Kidney glomerular epithelial cell (primary cell): ENCODE data around the gene CREB5.
"Not testable (repeated sequence)": the region's sequence is repeated elsewhere in the genome, so short reads cannot be mapped to it uniquely, and the experiment has no call there.

Source experiments
- DNase-seq: peaks from one replicate; lab custom pipeline; 2025; lab: John Stamatoyannopoulos, UW

The CREB5 gene

DNA sequence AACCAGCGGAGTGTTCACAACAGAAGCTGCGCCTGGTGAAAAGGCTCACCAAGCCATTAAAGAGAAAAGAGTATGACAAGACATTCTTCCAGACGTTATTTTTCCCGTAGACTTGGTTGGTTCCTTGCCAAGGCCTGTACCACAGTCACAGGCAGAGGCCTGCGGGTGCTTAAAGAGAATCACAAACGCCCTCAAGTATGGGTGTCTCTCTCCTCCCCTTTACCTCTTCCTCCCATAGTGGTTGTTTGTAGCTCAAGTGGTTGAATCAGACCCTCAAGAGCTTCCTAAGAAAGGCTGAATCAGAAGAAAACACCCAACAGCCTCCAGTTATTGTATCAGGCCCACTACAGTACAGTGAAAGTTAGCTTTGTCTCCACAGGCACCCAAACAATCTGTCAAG lies 169.0 kb downstream of the CREB5 start:
- DNase-seq: no peak

DNA sequence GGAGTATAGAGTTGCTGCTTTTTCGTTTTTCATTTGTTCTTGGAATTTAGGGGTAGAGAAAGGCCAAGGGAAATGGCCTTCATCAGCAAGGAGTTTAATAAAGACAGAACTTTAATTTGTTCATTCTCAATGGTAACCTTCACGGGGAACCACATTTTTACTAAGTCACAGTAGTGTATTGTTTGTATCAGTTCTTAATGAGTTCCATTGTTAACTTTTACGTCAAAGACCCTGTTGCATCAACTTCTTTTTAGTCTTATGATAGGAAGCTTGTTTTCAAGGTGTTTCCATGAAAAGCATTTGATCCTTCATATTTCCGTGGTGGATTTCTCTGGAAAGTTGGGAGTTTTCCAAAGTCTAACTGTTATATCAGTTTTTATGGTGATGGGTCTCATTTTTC lies 169.9 kb downstream of the CREB5 start:
- no peak for DNase-seq

DNA sequence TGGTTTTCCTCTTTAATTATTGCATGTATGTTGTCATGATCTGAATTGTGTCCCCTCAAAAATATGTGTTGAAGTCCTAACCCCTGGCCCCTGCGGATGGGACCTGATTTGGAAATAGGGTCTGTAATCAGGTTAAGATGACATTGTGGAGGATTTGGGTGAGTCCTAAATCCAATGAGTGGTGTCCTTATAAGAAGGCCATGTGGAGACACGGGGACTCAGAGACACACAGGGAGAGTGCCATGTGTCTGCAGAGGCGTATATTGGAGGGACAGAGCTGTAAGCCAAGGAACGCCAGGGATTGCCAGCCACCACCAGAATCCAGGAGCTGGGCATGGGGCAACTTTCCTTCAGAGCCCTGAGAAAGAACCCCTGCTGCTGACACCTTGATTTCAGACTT lies 171.9 kb downstream of the CREB5 start:
- no peak for DNase-seq

DNA sequence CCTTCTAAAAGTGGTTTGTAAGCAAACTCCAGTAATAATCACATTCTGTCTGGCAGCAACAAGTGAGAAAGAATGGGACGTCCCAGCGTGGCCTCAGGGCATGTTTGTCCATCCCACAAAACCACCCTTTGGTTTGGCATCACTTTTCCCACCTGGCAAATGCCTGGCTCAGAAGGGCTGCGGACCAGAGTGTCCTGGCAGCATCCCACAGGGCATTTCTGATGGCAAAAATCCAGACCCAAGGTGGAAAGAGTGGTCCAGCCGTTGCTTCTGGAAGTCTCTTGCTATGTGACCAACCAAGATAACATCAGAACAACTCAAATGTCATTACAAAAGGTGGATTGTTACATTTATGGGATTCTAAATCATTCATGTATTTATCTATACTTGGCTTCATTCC lies 174.4 kb downstream of the CREB5 start:
- no peak for DNase-seq

DNA sequence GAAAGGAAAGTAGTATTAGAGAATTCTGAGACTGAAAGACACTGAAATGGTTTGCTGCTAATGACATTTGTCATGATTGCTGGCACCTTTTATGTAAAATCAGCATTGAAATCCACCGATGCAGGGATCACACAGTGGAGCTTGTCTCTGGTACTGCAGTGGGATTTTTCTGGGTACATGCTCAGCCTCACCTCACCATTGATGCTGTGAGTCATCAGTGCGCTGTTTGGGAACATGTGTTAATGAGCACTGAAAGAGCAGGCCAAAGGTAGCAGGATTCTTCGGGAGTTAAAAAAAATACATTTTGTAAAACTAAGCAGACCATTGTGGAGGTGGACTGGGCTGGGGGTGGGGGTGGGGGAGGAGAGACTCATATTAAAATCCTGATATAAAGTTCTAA lies 174.9 kb downstream of the CREB5 start:
- DNase-seq: peak; percentile 8

DNA sequence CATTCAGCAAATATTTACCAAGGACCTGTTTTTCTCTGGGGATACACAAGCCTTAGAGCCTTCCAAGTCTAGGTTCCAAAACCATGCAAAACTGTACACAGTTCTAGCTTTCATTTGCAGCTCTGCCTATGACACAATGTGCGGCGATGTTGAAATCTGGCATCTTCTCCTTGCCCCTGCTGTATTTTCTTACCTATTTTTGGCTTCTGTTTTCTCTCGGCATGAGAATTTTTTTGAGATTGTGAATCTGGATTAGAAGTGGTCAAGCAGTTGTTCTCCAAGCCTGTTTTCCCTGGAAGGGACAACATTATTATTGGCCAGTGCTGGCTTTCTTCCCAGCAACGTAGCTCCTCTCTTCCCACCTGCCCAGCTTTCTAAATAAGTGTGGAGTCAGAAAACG lies 176.3 kb downstream of the CREB5 start:
- no peak for DNase-seq

DNA sequence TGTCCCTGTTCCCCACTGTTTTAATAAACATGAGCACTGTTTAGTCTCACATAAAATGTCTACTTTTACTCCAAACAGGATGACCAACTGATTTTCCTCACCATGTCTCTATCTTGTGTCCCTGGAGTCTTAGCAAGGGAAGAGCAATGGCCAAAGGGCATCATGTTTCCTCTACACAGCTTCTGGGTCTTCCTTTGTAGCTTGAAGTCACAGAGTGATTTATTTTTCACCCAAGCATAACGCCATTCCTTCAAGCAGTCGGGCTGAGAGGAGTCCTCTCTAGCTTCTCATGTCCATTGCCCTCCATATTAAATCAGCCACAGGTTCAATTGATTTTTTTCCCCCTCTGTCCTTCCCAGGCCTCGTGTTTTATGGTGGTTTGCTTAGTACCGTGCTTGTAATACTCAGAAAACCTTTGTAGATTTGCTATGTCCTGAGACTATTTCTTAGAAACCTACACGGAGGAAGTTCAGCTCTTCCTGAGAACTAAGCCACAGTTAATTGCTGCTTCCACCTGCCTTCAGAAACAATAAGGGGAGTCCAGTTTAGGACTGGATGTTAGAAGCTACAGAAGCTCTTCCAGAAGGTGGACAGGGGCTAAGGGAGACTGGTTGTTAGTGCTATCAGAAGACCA lies 178.8 kb downstream of the CREB5 start:
- DNase-seq: no peak

DNA sequence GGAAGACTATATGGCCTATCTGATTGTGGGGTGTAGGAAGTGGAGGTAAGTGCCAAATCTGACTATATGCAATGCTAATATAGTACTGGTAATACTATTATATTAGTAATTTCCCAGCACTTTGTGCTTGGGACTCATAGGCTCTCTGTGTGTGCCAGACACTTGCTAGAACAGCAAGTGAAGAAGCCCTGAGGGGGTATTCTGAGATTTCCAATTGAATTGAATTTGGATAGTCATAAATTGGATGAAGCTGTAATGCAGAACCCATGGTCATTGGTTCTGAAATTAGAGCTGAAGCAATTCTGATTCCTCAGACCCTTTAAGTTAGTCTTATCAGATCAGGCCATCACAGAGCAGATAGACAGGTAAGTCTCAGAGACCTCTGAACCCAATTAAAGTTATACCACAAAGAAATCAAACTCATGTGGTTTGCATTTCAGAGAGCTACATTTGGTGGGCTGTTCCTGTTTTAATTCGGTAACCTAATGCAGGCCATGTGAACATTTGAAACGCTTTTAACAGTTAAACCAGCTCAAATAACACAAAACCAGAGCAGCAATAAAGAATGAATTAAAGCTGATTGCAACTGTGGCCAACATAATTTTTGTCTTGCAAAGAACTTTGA lies 179.5 kb downstream of the CREB5 start:
- no peak for DNase-seq

DNA sequence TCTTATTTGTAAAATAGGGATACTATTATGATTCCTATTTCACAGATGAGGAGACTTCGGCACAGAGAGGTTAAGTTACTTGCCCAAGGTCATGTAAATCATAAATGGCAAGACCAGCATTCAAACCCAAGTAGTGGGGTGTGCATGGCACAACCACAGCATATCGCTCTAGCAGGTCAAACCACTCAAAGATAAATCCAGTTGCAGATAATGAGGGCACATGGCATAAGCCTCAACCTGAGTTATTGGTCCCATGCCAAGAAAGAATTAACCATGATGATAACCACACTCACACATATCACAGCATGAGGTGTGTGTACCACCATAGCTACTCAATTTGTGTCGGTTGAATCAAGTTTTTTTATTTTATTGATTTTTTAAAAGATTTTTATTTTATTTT lies 180.5 kb downstream of the CREB5 start:
- DNase-seq: no peak

DNA sequence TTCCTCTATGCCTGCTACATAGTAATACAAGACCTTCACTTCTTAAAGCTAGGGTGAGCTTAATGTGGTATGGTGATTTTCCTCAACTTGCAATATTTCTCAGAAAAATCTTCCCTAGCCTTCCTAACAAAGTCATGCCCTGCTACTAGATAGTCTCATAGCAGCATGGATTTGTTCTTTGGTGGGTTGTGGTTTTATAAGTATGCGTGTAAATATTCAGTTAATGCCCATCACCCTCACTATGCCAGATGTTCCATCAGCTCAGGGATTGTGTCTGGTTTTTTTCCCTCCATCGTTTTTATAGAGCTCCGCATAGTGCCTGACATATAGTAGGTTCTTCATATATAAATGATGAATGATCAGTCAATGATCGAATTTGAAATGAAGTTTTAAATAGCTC lies 182.8 kb downstream of the CREB5 start:
- no peak for DNase-seq

DNA sequence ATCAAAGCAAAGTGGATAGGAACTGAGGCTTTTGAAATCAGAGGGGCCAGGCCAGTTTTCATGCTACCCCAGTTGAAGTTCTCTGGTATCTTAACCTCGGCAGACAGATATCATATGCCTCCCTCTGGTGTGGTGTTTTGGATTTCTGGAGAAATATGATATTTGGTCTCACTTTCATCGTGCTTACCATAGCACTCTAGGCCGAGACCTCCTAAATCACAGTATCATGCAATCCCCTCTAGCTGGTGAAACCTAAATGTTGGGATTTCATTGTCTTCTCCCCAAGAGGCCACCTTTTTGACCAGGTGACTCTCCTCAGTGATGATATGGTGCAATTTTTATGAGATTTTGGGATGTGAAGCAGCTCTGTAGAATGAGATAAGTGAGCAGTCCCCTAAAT lies 183.5 kb downstream of the CREB5 start:
- no peak for DNase-seq

DNA sequence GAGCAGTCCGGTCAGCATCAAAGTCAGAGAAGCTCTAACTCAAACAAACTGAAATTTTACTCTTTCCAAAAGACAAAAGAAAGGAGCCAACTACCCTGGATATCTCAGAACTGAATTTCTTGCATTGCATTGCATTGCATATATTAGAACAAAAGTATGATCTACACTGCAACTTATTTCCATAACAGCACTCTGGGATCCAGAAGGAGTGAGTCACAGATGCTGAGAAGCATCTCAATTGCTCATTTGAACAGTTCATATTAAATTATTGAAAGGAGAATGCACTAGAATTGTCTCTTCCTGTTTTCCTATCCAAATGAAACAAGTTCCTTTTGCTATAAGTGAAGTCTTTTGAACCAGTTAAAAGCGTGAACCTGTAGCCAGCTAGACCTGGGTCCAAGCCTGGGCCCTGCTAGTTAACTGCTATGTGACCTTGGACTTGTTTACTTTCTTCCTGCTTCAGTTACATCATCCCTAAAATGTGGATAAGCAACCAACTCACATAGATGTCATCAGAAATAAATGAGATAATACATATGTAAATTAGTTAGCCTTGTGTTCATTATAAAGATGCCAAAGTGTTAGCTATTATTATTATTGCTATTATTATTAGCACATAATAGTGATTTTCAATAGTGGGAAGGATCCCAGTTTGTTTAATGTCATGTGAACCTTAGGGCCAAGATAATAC lies 184.1 kb downstream of the CREB5 start:
- no peak for DNase-seq

DNA sequence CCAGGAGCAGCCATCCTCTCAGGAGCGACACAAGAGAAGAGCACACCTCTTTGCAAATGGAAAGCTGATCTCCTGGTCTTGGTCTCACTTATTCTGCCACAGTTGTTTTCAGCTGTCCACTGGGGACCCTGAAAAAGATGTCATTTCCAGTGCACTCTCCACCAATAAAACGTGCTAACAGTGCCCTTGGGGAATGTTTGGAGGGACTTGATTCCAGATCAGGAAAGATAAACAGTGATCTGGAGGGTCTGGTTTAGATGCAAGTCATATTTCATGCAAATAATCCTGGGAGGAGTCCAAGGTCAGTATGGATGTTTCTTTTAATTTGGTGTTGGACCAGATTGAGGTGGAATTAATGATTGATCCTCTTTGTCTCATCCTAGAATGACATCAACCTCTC lies 185.0 kb downstream of the CREB5 start:
- DNase-seq: no peak

DNA sequence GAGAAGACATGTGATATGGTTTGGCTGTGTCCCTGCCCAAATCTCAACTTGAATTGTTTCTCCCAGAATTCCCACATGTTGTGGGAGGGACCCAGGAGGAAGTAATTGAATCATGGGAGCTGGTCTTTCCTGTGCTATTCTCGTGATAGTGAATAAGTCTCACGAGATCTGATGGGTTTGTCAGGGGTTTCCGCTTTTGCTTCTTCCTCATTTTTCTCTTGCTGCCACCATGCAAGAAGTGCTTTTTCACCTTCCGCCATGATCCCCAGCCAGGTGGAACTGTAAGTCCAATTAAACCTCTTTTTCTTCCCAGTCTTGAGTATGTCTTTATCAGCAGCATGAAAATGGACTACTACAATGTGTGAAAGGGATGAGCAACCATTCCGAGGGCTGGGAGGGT lies 185.7 kb downstream of the CREB5 start:
- DNase-seq: not testable (repeated sequence)

DNA sequence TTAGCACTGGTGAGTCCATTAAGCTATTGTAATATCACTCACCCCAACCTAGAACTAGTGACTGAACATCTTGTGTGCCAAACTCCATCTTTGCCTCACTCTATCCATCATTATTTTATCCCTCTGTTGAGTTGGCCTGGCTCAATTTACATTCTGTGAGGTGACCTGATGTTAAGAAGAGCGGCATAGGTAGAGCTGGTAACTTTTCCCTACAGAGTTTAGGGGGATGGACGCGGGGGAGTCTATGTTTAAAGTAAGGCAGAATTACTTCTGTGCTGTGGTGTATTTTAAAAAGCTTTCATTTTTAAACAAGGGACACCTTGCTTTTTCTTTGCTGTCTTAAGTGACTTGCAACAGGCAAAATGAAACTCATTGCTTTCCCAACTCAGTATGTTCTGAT lies 186.3 kb downstream of the CREB5 start:
- DNase-seq: no peak

DNA sequence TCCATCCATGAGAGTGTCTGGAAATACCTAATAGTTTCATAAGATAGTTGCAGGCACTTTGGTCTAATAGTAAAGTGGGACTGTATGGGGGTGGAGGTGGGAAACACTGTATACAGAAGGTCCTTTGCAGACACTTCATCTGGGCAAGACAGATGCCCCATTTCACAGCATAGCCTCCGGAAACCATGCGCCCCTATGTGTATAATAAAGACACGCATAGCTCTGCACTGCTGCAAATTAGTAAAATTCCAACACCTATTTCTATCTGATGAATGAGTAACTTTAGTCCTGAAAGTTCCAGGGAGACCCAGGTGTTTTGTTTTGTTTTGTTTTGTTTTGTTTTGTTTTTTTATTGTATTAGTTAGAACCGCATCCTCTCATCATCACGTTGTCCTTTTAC lies 187.1 kb downstream of the CREB5 start:
- no peak for DNase-seq

DNA sequence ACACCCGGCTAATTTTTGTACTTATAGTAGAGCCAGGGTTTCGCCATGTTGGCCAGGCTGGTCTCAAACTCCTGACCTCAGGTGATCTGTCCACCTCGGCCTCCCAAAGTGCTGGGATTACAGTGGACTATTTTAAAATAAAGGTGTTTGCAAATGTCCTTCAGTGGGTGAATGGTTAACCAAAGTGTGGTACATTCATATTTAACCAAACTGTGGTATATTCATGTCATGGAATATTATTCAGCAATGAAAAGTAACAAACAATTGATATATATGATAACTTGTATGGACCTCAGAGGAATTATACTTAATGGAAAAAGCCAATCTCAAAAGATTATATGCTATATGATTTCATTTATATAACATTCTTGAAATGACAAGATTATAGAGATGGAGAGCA lies 190.0 kb downstream of the CREB5 start:
- no peak for DNase-seq

DNA sequence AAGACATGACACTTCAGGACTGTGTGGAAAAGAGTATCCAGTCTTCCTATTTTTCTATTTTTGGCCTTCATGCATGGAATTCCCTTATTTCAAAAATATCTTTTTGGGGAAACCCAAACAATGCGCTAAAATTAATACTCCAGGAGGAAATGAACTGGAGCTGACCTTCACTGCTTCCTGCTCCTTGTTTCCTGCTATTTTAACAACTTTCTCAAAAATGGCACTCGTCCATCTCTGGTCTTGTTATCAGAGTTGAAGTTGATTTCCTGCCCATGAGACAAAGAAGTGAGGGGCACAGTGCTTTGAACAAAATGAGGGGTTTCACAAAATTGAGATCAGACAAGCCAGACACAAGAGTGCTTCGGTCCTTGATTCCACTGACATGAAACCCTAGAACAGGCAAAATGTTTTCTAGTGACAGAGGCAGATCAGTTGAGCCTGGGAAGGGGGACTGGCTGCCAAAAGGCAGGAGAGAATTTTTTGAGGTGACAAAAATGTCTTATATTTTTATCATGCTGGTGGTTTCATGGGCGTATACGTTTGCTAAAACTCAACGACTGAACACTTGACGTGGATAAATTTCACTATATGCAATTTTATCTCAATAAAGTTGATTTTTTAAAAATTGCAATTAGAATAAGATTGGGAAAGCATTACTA lies 193.2 kb downstream of the CREB5 start:
- no peak for DNase-seq

DNA sequence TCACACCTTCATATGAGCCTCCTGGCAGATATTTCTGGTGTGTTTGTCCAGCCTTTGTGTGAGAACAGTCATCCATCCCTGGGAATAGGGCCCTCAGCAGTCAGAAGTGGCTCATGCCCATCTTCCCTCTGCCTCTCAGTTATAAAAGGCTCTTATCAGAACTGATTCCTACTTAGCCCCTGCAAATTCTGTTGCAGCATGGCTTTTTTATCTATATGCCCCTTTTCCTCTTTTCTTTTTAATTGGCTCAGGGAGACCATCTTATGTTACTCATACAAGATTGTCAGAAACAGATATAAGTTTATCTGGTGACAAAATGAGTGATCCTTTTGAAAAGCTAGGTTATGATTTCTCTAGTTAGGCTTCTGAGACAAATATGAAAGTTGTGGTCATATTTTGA lies 194.1 kb downstream of the CREB5 start:
- no peak for DNase-seq

DNA sequence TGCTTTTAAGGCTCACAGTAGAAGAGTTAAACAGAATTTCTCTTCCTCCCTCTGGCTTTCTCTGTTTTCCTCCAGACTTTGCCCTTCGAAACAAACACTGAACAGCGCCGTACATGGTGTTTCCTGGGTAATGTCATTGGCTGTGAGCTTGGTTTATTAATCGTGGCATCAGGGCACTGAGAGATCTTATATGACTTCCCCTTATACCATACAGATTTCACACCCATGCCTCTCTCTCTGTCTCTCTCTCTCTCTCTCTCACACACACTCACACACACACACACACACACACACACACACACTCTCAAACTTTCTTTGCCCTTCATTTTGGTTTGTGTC lies 195.5 kb downstream of the CREB5 start:
- DNase-seq: no peak

DNA sequence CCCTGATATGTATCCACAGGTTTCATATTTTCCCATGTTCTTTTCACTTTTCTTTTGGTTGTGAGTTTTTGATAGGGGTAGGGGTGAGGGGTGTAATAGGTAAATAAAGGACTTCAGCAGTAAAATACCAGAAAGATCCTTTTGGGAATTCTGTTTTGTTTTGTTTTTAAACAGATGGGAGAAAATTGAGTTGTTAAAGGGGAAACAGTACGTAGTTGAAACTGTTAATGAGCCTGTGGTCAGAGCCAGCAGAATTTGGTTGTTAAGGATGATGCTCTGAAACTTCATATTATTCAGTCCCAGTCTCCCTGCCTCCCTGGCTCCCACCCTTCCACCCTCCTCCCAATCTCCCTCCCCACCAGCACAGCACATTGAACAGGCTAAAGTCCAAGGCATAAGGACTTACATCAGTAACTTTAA lies 195.9 kb downstream of the CREB5 start:
- DNase-seq: no peak

DNA sequence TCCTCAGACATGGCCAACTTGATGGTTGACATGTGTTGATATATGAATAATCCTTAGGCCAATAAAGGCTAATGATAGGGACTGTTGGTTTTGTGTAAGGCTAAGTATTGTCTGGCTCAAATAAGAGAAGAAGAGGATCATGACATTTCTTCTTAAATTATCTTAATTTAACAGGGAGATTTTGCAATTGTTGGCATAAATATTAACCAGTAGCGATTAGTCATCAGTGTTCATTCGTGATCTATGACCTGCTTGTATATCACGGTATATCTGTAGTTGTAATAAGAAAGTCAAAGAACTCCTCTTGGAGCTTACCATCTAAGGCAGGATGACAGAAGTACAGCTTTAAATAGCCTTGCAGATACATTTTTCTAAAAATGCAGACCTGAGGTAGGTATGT lies 196.4 kb downstream of the CREB5 start:
- DNase-seq: peak; percentile 23

DNA sequence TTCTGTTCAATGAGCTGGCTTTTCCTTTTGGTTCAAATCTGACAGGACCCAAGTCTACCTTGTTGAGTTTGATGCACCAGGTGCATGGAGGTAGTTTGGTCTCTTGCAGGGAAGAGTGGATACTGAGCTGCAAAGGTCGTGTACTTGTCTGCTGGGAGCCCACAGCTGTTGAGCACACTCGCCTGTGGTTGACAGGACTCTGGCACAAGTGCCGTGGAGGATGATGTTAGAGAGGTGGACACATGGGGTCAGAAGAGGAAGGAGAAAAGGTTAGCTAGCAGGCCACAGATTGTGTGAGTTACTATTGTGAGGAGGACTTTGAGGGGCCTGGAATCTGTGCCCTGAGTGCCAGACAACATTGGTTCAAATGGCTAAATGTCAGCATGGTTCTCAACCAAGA lies 197.3 kb downstream of the CREB5 start:
- DNase-seq: no peak
